ENCODE data around the gene ADGRD1.

ADGRD1 gene

DNA sequence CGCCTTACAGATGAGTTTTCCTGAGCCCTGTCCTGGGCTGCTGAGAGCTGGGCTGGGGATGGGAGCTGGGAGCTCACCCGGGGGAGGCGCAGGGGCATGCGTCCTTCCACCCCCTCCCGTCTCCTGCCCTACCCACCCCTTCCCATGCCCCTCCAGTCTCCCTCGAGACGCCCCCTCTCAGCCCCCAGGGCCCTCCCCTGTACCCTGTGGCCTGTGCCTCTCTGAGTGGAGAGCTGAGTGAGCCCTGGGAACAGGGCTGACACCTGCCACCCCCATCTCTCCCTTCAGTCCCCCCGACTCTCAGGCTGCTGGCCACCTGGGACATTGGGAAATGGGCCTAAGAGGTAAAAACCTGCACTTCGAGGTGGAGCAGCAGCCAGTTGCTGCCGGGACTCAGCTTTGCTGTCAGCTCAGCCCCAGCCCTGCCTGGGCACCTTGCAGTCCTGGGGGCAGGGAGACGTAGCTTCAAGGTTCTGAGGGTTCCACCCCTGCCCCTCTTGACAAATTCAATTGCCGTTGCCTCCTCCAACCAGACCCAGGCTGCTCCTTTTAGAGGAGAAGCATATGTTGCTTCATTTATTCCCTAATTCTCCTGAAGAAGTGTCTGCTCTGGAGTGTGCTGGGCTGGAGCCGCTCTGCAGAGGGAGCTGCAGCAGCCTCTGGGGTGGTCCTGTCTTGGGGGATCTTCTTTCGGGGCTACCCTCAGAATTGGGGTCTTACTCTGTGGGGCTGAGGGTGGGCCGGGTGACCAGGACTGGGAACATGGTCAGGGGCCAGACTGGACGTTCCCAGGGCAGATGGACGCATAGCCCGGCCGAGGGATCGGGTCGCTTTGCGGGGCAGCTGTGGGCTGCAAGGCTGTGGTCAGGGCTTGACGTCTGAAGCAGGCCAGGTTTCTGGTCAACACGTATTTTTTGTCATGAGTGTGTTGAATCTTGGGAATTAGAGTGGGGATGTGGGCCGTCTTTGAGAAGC, 141.4 kb downstream of the ADGRD1 start:
- DNase-seq = no peak

DNA sequence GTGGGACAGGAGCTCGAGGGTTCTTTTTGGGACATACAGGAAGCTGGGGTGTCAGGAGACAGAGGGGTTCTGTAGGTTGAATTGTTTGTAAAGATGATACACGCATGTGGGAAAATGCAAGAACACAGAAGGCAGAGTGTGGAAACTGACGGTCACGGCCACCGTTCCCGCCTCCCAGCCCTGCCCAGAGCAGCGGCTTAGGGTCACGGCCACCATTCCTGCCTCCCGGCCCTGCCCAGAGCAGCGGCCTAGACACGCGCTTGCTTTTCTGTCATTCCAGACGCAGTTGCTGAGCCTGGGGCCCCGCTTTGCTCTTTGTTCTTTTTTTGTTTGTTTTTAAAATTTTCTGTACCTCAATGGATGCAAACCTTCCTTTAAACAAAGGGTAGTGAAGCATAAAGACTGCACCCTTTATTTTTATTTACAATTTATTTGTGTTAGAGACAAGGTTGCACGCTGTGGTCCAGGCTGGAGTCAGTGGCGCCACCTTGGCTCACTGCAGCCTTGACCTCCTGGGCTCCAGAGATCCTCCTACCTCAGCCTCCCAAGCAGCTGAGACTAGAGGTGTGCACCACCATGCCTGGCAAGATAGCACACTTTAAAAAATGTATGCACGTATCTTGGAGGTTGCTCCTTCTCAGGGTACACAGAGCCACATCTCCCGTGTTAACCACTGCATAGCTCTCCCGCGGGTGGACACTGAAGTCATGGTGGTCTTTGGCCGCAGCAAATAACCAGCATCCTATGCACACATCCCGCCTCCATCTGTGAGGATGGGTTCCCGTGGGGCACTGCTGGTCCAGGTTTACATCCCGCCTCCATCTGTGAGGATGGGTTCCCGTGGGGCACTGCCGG, 142.3 kb downstream of the ADGRD1 start:
- DNase-seq = no peak

DNA sequence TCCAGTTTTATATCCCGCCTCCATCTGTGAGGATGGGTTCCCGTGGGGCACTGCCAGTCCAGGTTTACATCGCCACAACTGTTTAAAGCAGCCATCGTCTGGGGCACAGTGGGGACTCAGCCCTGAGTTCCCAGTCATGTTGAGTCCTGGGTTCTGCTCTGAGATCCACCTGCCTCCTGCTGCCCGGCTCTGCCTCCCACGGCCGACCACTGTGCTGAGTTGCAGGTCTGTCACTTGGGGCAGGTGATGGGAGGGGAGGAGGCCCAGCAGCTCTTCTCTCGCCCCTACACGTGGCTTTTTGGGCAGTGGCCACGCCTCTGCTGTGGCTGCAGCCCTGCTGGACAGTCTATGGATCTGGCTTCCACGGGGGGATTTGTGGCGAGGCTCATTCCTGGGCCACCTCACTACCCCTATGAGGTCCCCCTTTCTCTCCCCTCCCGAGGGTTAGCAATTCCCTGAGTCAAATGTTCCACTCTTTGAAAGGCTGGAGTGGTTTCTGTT, 143.0 kb downstream of the ADGRD1 start:
- no peak for DNase-seq

DNA sequence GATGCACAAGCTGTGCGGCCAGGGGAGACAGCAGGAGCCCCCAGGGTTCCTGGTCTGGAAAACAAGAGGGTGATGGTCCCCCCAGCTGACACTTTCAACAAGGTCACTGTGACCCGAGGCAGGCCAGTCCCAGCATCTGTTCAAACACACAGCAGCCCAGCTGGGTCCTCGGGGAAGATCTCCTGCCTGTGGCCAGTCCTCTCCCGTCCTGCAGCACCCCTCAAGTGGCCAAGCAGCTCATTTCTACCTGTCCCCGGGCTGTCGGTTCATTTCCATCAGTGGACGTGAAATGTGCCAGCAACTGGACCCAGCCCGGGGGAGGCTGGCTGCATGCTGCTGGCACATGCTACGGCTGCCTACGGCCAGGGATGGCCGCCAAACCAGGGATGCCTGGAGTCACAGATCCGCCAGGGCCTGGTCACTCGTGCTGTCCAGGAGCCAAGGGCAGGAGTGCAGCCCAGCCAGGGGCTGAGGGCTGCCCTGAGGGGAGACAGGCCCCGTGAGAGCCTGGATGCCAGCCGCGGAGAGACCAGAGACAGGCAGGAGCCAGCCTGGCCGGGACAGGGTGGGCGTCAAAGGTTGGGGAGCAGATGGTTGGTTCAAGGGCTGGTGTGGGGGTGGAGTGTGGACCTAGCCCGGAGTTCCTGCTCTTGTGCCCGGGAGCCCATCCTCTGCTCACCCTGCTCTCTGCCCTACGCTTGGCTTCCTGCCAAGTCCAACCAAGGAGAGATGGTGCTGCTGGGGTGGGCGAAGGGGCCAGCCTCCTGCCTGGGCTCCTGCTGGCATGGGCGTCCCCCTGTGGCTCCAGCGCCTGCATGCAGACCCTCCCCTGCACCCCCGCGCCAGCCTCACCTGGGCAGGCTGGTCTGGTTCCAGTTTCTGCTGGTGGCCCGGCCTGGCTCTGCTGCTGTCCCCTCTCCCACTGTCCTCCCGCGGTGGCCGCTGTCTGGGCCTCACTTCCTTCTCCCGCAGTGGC, 143.8 kb downstream of the ADGRD1 start:
- no peak for DNase-seq

DNA sequence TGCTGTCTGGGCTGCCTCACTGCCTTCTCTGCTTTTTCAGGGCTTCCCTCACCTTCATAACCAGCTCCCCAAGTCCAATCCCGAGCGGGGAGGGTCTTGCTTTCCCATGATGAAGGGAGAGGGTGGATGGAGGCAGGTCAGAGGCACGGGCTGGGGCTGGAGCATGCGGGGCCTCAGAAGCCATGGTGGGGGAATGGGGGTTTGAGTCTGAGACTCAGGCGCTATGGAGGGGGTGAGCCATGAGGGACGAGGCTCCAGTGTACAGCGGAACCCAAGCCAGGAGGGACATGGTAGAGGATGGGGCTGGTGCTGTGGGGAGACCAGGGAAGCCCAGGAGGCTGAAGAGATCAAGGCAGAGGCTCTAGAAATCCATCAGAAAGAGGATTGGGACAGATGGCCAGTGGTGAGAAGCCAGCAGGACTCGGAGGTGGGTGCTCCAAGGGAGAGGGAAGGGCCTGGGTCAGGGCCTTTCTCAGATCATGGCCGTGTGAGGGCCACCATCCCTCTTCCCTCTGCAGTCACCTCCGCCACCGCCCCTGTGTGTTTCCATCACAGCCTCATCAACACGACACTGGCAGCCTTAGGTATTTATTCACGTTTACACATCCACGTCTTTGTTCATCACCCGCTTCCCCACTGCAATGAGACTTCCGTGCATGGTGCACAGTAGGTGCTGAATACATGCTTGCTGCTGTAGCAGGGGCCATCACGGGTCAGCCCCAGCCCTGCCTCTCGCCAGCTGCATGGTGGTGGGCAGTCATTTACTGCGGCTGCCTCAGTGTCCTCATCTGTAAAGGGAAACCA, 144.7 kb downstream of the ADGRD1 start:
- no peak for DNase-seq

DNA sequence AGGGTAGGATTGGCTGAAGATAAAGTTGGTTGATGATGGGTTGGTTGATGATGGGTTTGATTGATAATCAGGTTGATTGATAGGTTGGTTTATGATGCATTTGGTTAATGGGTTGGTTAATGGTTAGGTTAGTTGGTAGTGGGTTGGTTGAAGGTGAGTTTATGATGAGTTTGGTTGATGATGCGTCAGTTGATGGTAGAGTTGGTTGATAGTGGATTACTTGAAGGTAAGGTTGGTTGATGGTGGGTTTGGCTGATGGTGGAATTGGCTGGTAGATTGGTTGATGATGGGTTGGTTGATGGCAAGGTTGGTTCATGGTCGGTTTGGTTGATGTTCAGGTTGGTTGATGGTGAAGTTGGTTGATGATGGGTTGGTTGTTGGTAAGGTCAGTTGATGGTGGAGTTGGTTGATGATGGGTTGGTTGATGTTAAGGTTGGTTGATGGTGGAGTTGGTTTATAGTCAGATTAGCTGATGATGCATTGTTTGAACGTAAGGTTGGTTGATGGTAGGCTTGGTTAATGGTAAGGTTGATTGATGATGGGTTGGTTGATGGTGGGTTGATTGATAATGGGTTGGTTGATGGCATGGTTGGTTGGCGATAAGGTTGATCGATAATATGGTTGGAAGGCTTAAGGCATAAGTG, 146.4 kb downstream of the ADGRD1 start:
- DNase-seq = no peak

DNA sequence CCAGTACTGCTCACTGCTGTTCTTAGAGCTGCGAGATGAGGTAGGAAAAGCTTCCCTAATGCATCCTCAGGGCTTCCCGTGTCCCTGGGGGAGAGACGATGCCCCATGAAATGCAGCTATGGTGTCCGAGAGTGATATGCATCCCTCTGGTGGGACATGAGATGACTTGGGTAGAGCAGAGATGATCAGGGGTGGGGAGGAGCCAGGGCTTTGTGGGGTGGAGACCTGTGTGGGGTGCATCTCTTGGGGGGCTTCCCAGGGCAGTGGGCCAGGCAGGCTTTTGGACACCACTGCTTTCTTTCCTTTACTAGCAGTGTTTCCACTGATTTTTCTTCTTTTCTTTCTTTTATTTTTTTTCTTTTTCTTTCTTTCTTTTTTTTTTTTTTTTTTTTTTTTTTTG, 147.3 kb downstream of the ADGRD1 start:
- DNase-seq = no peak

DNA sequence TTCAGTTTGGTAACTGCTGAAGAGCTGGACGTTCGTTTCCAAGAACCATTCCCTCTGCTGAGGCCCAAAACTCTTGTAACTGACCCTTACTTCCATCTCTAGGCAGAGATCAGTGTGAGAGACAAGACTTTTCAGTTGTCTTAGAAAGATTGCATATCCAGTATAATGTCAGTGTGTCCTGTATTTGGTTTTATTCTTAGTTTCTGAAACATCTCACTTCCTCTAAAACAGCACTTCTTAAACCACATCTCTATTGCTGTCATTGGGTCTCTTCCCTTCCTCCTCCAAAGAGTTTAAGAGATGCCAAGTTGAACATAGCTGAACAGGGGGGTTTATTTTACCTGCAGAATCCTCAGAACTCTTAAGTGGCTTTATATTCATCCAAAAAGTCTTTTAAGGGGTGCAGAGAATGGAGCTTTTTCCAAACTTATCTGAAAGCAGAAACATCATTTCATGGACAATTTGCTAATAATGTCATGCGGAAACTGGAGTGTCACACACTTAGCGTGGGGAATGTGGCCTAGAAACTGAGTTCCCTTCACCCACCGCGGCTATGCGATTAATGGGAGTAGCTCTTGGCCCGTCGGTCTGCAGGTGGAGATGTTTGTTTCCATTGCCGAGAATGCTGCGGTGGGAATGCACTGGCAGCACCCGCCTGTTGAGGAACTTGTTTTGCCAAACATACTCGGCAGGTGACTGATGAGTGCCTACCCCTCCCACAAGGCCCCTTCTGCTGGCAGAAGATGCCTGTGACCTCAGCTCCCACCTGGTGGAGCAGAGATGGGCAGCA, 148.2 kb downstream of the ADGRD1 start:
- DNase-seq = no peak

DNA sequence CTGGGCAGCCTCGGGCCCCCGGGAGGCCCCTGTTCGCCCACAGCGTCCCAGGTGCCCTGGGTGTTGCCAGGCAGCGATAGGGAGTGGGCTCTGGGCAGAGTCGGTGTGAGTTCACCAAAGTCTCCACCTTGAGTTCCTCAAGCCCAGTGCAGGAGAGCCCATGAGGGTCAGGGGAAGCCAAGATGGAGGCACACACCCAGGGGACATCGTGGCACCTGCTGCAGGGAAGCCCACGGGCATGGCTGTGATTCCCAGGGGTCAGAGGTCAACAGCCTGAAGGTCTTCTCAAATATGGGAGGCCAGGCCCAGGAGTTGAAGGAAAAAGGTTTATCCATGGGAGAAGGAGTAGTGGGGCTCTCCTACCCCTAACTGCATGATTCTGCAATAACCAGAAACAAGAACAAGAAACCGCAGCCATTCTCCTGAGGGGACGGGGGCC, 148.8 kb downstream of the ADGRD1 start:
- no peak for DNase-seq

DNA sequence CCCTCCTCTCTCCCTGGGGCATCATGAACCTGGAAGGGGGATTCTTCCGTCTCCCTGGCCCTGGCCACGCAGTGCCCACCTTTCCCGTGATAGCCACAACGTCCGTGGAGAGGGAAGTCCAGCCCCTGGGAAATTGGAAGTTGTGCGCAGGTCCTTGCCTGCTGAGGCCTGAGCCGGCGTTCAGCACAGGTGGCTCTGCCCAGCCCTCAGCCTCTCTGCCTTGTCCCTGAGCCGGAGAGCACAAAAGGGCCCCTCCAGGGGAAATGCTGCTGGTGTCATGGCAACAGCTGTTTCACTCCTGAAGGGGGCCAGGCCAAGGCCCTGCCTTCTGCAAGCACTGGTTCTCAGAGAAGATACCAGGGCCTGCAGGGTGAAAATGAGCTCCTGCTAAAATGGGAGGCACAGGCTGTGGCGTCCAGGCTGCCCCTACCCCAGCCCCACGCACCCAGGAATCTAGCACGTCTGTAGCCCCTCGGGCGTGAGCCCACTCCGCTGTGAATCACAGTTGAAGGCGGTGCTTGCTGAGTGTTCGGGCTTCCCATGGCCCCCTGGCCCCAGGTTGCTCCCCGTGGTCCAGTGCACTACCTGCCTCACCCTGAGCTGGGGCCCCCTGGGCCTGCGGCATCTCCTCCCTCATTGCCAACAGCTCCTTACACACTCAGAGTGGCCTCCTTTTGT, 149.4 kb downstream of the ADGRD1 start:
- DNase-seq = no peak

DNA sequence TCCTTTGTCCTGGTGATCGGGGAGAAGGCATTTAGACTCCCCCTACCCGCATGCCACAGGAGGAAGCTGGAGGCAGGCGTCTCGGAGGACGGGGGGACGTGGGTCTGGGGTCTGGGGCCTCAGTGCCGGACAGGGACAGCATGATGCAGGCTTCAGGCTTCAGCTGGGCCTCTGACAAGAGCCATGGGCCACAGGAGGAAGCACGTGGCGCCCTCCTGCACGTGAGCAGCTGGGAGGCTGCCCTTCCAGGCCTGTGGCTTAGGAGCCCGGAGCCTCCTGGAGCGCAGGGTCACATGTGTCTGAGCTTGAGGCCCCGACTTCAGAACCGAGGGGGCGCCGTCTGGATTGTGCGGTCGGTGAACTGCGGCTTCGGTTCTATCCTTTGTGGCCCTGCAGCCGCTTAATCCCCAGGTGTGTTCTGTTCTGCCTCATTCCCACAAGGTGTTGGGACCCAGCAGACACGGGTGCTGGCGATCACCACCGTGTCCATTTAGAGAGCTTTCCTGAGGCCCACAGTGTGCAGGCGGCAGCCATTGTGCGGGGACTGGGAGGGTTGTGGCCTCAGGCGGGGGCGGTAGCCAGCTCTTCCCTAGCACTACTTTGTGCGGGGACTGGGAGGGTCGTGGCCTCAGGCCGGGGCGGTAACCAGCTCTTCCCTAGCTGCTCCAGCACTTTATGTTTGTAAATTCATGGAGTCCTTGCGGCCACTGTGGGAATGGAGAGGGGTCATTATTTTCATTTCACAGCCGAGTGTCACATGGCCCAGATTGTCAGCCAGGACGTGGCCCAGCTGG, 150.2 kb downstream of the ADGRD1 start:
- DNase-seq = no peak

DNA sequence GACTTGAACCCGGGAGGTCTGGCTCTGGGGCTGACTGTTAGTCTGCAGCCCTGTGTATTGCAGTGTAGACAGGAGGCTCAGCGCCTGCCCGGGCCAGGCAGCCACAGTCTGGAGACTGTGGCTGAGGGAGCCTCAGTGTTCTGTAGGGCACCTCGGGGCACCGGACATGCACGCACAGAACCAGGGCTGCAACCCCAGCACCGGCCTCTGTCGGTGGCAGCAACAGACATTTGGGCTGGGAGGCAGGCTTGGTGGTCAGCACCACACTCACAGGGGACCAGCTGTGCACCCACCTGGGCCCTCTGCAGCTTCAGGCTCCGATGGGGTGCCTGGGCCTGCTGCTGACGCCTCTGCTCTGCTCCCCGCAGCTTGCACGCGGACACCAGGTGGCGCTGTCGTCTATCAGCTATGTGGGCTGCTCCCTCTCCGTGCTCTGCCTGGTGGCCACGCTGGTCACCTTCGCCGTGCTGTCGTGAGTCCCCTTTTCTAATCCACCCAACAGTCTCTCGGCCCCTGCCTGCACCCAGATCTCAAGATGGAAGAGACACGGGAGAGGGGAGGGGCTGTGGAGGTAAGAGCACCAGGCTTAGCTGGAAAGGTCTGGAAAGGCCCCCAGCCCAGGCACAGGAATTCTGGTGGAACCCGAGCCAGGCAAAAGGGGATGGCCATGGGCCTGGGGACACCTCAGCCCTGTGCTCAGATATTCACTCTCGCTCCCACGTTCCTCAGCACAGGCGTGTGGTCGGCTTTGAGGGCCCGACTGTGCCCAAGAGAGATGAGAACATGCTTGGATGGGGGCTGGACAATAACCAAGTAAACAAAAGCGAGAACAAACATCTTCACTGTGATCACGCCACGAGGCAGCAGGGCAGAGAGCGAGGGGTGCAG, 151.0 kb downstream of the ADGRD1 start:
- DNase-seq = no peak

DNA sequence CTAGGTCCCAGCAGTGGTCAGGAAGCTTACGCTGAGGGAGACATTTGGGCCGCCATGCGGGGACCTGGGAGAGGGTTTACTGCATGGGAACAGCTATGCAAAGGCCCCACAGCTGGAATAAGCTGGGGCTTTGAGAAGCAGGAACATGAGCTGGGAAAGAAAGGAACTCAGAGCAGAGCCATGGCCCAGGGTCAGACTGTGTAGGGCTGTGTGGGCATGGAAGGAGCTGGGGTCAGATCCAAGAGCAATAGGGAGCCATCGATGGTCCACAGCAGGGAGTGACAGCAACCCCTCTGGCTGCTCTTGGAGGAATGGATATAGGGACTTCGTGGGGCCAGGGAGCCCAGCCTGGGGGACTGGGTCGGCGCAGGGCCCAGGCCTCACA, 151.6 kb downstream of the ADGRD1 start:
- DNase-seq = no peak

DNA sequence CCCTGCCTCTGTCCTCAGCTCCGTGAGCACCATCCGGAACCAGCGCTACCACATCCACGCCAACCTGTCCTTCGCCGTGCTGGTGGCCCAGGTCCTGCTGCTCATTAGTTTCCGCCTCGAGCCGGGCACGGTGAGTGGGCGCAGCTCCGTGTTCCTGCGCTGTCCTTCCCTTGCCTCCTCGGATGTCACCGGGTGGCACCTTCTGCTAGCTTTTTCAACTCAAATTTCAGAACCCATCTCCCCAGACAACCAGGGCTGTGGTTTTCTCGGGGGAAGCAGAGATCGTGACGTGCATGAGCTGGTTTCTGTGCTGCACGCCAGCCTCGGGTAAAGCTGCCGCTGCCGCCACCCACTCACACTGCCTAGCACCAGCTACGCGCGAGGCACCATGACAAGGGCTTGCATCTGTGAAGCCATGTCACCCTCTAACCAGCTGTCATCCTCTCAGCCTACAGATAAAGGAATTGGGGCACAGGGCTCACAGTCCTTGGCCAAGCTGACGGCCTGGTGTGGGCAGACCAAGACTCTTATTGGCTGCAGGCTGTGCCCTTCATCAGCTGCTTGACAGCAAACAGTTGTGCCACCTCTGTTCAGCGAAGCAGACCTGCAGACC, 152.1 kb downstream of the ADGRD1 start:
- no peak for DNase-seq

DNA sequence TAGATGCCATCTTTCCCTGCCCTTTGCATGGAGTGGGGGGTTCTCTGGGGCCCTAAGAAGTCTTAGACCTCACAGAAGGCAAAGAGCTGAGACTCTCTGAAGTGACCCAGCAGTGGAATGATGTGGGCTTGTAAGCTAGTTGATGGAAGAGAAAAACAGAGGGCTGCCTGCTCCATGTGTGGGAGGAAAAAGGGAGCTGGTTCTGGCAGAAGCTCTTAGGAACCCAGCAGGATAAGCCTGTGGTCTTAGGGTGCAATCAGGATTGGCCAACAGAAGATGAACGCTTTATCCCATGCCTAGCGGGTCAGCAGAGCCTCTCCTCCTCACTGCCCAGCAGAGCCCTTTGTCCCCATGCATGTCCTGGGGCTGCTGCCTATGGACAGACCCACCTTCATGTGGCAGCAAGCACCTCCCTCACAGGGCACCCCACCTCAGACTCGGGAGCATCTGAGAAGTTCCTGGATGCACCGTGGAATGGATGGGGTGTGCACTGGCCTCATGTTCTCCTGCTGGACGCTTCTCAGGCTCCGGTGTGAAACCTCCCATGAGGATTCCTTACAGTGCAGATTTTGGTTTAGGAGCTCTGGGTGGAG, 152.7 kb downstream of the ADGRD1 start:
- no peak for DNase-seq

DNA sequence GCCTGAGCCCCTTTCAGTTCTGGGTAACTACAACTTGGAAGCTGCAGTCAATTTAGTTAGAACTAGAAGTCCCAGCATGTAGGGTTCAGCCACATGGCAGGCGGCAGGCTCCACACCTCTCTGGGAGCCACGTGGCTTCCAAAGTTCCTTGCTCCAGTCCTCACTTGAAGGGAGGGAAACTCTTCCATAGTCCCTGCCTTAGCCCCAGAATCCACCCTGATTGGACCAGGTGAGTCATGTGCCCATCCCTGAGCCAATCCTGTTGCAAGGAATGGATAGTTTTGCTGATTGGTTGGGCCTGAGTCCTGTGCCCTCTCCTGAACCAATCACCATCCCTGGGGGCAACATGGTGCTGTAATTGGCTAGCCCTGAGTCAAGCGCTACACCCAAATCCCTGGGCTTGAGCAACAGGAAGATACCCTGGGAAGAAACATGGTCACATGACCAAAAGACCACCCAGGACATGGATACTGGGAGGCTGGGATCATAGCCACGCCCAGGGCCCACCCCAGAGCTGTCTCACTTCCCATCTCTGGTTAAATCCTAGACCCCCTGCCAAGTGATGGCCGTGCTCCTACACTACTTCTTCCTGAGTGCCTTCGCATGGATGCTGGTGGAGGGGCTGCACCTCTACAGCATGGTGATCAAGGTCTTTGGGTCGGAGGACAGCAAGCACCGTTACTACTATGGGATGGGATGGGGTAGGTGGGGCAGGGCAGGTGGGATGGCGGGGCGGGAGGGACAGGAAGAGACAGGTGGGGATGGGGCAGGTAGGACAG, 154.7 kb downstream of the ADGRD1 start:
- no peak for DNase-seq

Measured in NCI-H187 treated with DMSO at 0.1 percent for 48 hours (cell line).